Loucy (cell line): ENCODE data around the gene HS3ST3A1.

Source experiments
- H2AFZ ChIP-seq: fragments of 200-600 bp; sonication (generic); 2 replicates; pipeline ENCODE4 v1.6.0; 2016; ENCODE audit warnings: antibody characterized with exemption, mild to moderate bottlenecking, low read length, moderate library complexity
- H3F3A ChIP-seq: fragments of 200-600 bp; 2 replicates; pipeline ENCODE4 v1.6.0; 2016; ENCODE audit warnings: antibody characterized with exemption, low read depth, mild to moderate bottlenecking
- H3K27me3 ChIP-seq: fragments of 200-600 bp; sonication (generic); 2 replicates; pipeline ENCODE4 v1.6.1; 2014; ENCODE audit warnings: low read length, mild to moderate bottlenecking; ENCODE audit not compliant: insufficient read depth, poor library complexity, severe bottlenecking
- H3K36me3 ChIP-seq: fragments of 200-600 bp; sonication (generic); 2 replicates; pipeline ENCODE4 v1.6.1; 2016; ENCODE audit warnings: low read length; ENCODE audit not compliant: insufficient read depth
- H3K4me1 ChIP-seq: fragments of 200-600 bp; sonication (generic); 2 replicates; pipeline ENCODE4 v1.5.1; 2014; ENCODE audit warnings: low read length, mild to moderate bottlenecking; ENCODE audit not compliant: insufficient read depth, poor library complexity, severe bottlenecking
- H3K4me2 ChIP-seq: fragments of 200-600 bp; sonication (generic); 2 replicates; pipeline ENCODE4 v1.6.0; 2014; ENCODE audit warnings: antibody characterized with exemption, low read length, low read depth, mild to moderate bottlenecking; ENCODE audit not compliant: poor library complexity, severe bottlenecking
- H3K4me3 ChIP-seq: fragments of 200-600 bp; sonication (generic); 2 replicates; pipeline ENCODE4 v1.5.1; 2014; ENCODE audit warnings: low read length, mild to moderate bottlenecking, mixed read lengths; ENCODE audit not compliant: poor library complexity, severe bottlenecking
- H3K79me2 ChIP-seq: fragments of 200-600 bp; sonication (generic); 2 replicates; pipeline ENCODE4 v1.6.1; 2014; ENCODE audit warnings: low read length; ENCODE audit not compliant: insufficient read depth
- H3K9ac ChIP-seq: fragments of 200-600 bp; sonication (generic); 2 replicates; pipeline ENCODE4 v1.6.0; 2014; ENCODE audit warnings: mild to moderate bottlenecking, low read depth, low read length, moderate library complexity; ENCODE audit not compliant: poor library complexity, severe bottlenecking
- H3K9me2 ChIP-seq: fragments of 200-600 bp; sonication (generic); replicated peaks from 2 replicates; pipeline ENCODE4 v1.6.1; 2016; ENCODE audit warnings: low read depth, low read length, mixed read lengths
- H3K9me3 ChIP-seq: fragments of 200-600 bp; sonication (generic); 2 replicates; pipeline ENCODE4 v1.6.1; 2014; ENCODE audit warnings: mild to moderate bottlenecking, antibody characterized with exemption, low read length, low read depth; ENCODE audit not compliant: insufficient read depth
- H4K20me1 ChIP-seq: fragments of 200-600 bp; sonication (generic); 2 replicates; pipeline ENCODE4 v1.6.0; 2014; ENCODE audit warnings: antibody characterized with exemption, low read length, mild to moderate bottlenecking; ENCODE audit not compliant: insufficient read depth, poor library complexity, severe bottlenecking
- CTCF ChIP-seq: fragments of 200-600 bp; sonication (generic); conservative IDR thresholded peaks from 2 replicates; pipeline ENCODE4 v1.5.1; 2014; ENCODE audit warnings: mild to moderate bottlenecking, antibody characterized with exemption, low read length
- EZH2phosphoT487 ChIP-seq: fragments of 200-600 bp; IDR thresholded peaks from 2 replicates; pipeline ENCODE4 v1.6.1; 2018; ENCODE audit warnings: antibody characterized with exemption, mild to moderate bottlenecking, moderate library complexity, borderline replicate concordance

The HS3ST3A1 gene

GRCh38 chr17:13520899-13521572 is 80.7 kb downstream of the HS3ST3A1 start:
- Histone ChIP-seq H3K9me3 (no peaks in the 10 kb centered on the region; the same call in 1 of the 2 replicates), H3F3A (no peaks in the 10 kb centered on the region), H3K4me3 (no peak overlapping the region), H3K36me3 (no peaks in the 10 kb centered on the region), H3K4me1 (no peaks in the 10 kb centered on the region), H2AFZ (no peak overlapping the region), H3K27me3 (no peaks in the 10 kb centered on the region), H3K4me2 (no peak overlapping the region), H4K20me1 (no peaks in the 10 kb centered on the region), H3K9ac (no peak overlapping the region), H3K9me2 (no peaks in the 10 kb centered on the region), H3K79me2 (no peaks in the 10 kb centered on the region)
- TF ChIP-seq EZH2phosphoT487: no peak
- no peak for TF ChIP-seq CTCF

GRCh38 chr17:13518261-13519000 is 83.3 kb downstream of the HS3ST3A1 start:
- no peaks in the 10 kb centered on the region for H3K36me3 ChIP-seq
- no peaks in the 10 kb centered on the region for H4K20me1 ChIP-seq
- H3K4me1 ChIP-seq: no peaks in the 10 kb centered on the region
- H3K4me3 ChIP-seq: no peak overlapping the region
- no peaks in the 10 kb centered on the region for H3K27me3 ChIP-seq
- no peaks in the 10 kb centered on the region for H3K79me2 ChIP-seq
- no peak overlapping the region for H3K9ac ChIP-seq
- H3F3A ChIP-seq: no peaks in the 10 kb centered on the region
- TF ChIP-seq CTCF: no peak
- TF ChIP-seq EZH2phosphoT487: no peak
- no peak overlapping the region for H2AFZ ChIP-seq
- no peaks in the 10 kb centered on the region for H3K9me2 ChIP-seq
- no peak overlapping the region for H3K4me2 ChIP-seq
- no peaks in the 10 kb centered on the region; the same call in 1 of the 2 replicates for H3K9me3 ChIP-seq

DNA sequence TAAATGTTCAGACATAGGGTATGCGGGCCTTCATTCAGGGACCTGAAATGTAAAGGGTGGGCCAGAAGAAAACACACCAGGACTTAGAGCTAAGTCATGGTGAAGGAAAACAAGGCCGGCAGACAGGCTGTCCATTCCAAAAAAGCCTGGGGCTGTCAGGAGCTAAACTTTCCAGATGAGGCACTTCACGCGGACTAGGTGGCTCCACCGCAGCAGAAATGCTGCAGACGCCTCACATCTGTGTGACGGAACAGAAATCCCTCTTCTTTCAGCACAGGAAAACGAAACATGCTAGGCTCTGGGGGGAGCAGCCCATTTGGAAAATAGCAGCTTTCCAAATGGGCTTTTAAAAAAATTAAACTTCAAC is 88.7 kb downstream of the HS3ST3A1 start:
- no peaks in the 10 kb centered on the region for H3K79me2 ChIP-seq
- H3K9me3 ChIP-seq: no peaks in the 10 kb centered on the region
- H3K9ac ChIP-seq: no peak overlapping the region
- no peaks in the 10 kb centered on the region for H3F3A ChIP-seq
- H3K4me1 ChIP-seq: no peaks in the 10 kb centered on the region
- no peaks in the 10 kb centered on the region for H3K36me3 ChIP-seq
- no peak overlapping the region for H2AFZ ChIP-seq
- no peak overlapping the region for H3K4me3 ChIP-seq
- no peaks in the 10 kb centered on the region for H3K27me3 ChIP-seq
- no peaks in the 10 kb centered on the region for H4K20me1 ChIP-seq
- no peak overlapping the region for H3K4me2 ChIP-seq
- no peak for TF ChIP-seq CTCF
- no peak for TF ChIP-seq EZH2phosphoT487
- H3K9me2 ChIP-seq: no peaks in the 10 kb centered on the region
